Coronary artery (tissue), 2 donors: ENCODE results near the gene ADD3.

Experiments
- DNase-seq: peaks from one replicate; pipeline ENCODE4 v3.0.0-alpha.2; 2017; ENCODE audit warnings: low spot score
- H3K27ac ChIP-seq, 2 donors: fragments of 200-600 bp; sonication (generic); one replicate each; pipeline ENCODE4 v1.5.1; 2016 to 2019
- H3K4me3 ChIP-seq: fragments of 200-600 bp; sonication (generic); 2 replicates; pipeline ENCODE4 v1.5.1; 2016; ENCODE audit warnings: mild to moderate bottlenecking, moderate library complexity
- CTCF ChIP-seq: fragments of 200-600 bp; sonication (generic); IDR thresholded peaks from one replicate; pipeline ENCODE4 v1.5.1; 2019; ENCODE audit warnings: antibody characterized with exemption

ADD3 gene

GRCh38 chr10:110181911-110182310 is 174.1 kb downstream of the ADD3 start:
- no peak for TF ChIP-seq CTCF
- DNase-seq = no peak
- no peak overlapping the region for H3K27ac ChIP-seq
- H3K4me3 ChIP-seq = no peak overlapping the region

DNA sequence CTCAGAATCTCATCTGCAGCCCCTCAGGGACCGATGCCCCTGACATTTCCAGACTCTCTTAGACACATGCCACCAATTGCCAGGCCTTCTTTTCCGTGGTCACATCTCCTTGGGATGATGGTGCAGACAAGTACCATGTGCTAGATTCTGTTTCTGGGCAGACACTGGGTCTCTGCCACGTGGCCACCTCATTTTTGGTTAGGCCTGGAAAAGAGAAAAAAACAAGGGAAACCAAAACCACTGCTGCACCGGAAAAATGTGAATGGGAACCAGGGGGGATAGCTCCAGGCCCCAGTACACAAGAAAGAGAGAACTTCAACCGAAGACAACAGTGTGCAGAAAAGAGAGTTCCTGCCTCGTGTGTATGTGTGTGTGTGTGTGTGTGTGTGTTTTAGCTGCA is 176.6 kb downstream of the ADD3 start:
- no peak for DNase-seq
- Histone ChIP-seq H3K4me3 (no peak overlapping the region), H3K27ac (no peak overlapping the region)
- TF ChIP-seq CTCF = no peak
